GM21528 (cell line): ENCODE data around the gene TPM4.
A peak's percentile ranks its signal among the peaks of the same experiment; 100 is the strongest.
"Not testable (repeated sequence)": the region's sequence is repeated elsewhere in the genome, so short reads cannot be mapped to it uniquely, and the experiment has no call there.

Source experiments
- ATAC-seq: cut with Tn5 transposase; IDR thresholded peaks from one replicate; pipeline ENCODE4 v1.9.1; 2021; ENCODE audit warnings: mild to moderate bottlenecking, moderate library complexity; ENCODE audit not compliant: unreplicated experiment, low FRiP score

The TPM4 gene

GRCh38 chr19:16070366-16070990 lies 5.8 kb upstream of the TPM4 start:
- ATAC-seq: peak; percentile 53

- ATAC-seq: no peak
These were observed 5.1 kb upstream of the TPM4 start for GRCh38 chr19:16071072-16071691.

GRCh38 chr19:16073481-16073880 lies 2.8 kb upstream of the TPM4 start:
- ATAC-seq: no peak

GRCh38 chr19:16073988-16074387 lies 2.3 kb upstream of the TPM4 start:
- ATAC-seq: no peak

- ATAC-seq: no peak
These were observed 1.6 kb upstream of the TPM4 start for GRCh38 chr19:16074488-16075365.

- no peak for ATAC-seq
These were observed 703 bp upstream of the TPM4 start for GRCh38 chr19:16075430-16076153.

GRCh38 chr19:16076958-16077611 lies 790 bp downstream of the TPM4 start:
- ATAC-seq: no peak

GRCh38 chr19:16077984-16078758 lies 1.9 kb downstream of the TPM4 start:
- ATAC-seq: no peak

- no peak for ATAC-seq
These were observed 2.7 kb downstream of the TPM4 start for GRCh38 chr19:16078759-16079707.

GRCh38 chr19:16084067-16084685 lies 7.9 kb downstream of the TPM4 start:
- no peak for ATAC-seq

- no peak for ATAC-seq
These were observed 8.8 kb downstream of the TPM4 start for GRCh38 chr19:16085115-16085514.

GRCh38 chr19:16087404-16087803 lies 11.1 kb downstream of the TPM4 start:
- not testable (repeated sequence) for ATAC-seq

GRCh38 chr19:16087940-16088339 lies 11.6 kb downstream of the TPM4 start:
- ATAC-seq: no peak

GRCh38 chr19:16088351-16089009 lies 12.2 kb downstream of the TPM4 start:
- ATAC-seq: no peak

- ATAC-seq: no peak
These were observed 12.9 kb downstream of the TPM4 start for GRCh38 chr19:16089010-16089846.

GRCh38 chr19:16091546-16092475 lies 15.5 kb downstream of the TPM4 start:
- no peak for ATAC-seq
